ENCODE measurements around the gene GJB6.

GRCh38 chr13:20263393-20264044 lies 31.4 kb upstream of the GJB6 start:
- TF ChIP-seq CTCF (conservative IDR thresholded peaks at IDR 0.05; ENCODE audit: low read depth, low read length) (no peak), EZH2phosphoT487 (IDR thresholded peaks at IDR 0.05; ENCODE audit: borderline replicate concordance, low read length) (no peak)
